Gastrocnemius medialis (tissue), 4 donors: ENCODE results near the gene GCG. TPM values are rescaled to one million over a fixed set of nuclear protein-coding genes. Genes with fewer than 3 reads are reported as not detected.
A peak's percentile ranks its signal among the peaks of the same experiment; 100 is the strongest.

ENCODE experiments used
- ATAC-seq, 2 donors: fragments of 150-250 bp; one replicate each; pipeline ENCODE4 v1.9.1; 2016
- DNase-seq, 2 donors: peaks; one replicate each; pipeline ENCODE4 v3.0.0-alpha.2; 2019
- H3K27ac ChIP-seq, 4 donors: fragments of 200-600 bp; sonication (generic); 1 replicate in 1 of 4; 2 replicates in 3 of 4; pipeline ENCODE4 v1.5.1; 2016 to 2018; ENCODE audit warnings: mild to moderate bottlenecking in 2 of 4, moderate library complexity in 1 of 4
- H3K27me3 ChIP-seq, 3 donors: fragments of 200-600 bp; sonication (generic) in 2 of 3; 1 replicate in 1 of 3; 2 replicates in 2 of 3; pipeline versions ENCODE4 v1.5.1 to v1.6.0; 2016 to 2019; ENCODE audit warnings: mild to moderate bottlenecking in 1 of 3, moderate library complexity in 1 of 3
- H3K36me3 ChIP-seq, 2 donors: fragments of 200-600 bp; sonication (generic) in 1 of 2; one replicate each; pipeline ENCODE4 v1.5.1; 2017 to 2018
- H3K4me1 ChIP-seq, 2 donors: fragments of 200-600 bp; sonication (generic) in 1 of 2; one replicate each; pipeline ENCODE4 v1.5.1; 2016 to 2017; ENCODE audit warnings: mild to moderate bottlenecking in 2 of 2
- H3K4me3 ChIP-seq, 4 donors: fragments of 200-600 bp; sonication (generic) in 3 of 4; 1 replicate in 1 of 4; 2 replicates in 3 of 4; pipeline ENCODE4 v1.5.1; 2016 to 2019; ENCODE audit warnings: mild to moderate bottlenecking in 2 of 4
- H3K9me3 ChIP-seq, 3 donors: fragments of 200-600 bp; sonication (generic) in 2 of 3; 1 replicate in 1 of 3; 2 replicates in 2 of 3; pipeline ENCODE4 v1.5.1; 2016 to 2019
- CTCF ChIP-seq, 5 experiments: fragments of 450-650 bp in 3 of 5; fragments of 200-600 bp in 2 of 5; sonication (generic) in 2 of 5; IDR thresholded peaks in 4 of 5; conservative IDR thresholded peaks in 1 of 5; 1 replicate in 4 of 5; 2 replicates in 1 of 5; pipeline ENCODE4 v1.5.1; 2016 to 2019; ENCODE audit warnings: antibody characterized with exemption in 5 of 5, mild to moderate bottlenecking in 3 of 5, moderate library complexity in 3 of 5
- POLR2A ChIP-seq, 2 donors: fragments of 450-650 bp; IDR thresholded peaks; one replicate each; pipeline ENCODE4 v1.6.1; 2017; ENCODE audit warnings: antibody characterized with exemption in 2 of 2, mild to moderate bottlenecking in 2 of 2, moderate library complexity in 2 of 2
- in situ Hi-C, 4 donors: fragments of 200-750 bp; cut with MboI; loops; one replicate each; pipeline versions ENCODE4 v1.15.0 to v1.8.0; 2017; ENCODE audit warnings: low sequenced_read_pairs in 4 of 4
- intact Hi-C: fragments of 100-400 bp; cut with DNase I; formaldehyde crosslinking; loops from one replicate; pipeline ENCODE4 v1.15.1; 2023; ENCODE audit warnings: low total_unique reads
- total RNA-seq, 4 donors: library from RNA; depleted of rRNA; stranded (reverse); fragments of >200 nt; gene quantifications; one replicate each; pipeline versions ENCODE4 v1.1.0 to v1.2.3, GENCODE V29; 2016

GCG gene
- total RNA-seq, 4 donors from 2014 or later: not detected

- TF ChIP-seq POLR2A (IDR thresholded peaks at IDR 0.05) (no peak), CTCF (IDR thresholded peaks at IDR 0.05 in 4 of 5, conservative IDR thresholded peaks at IDR 0.05 in 1 of 5) (no peak)
- Histone ChIP-seq H3K4me3 (no peak overlapping the region), H3K4me1 (no peaks in the 10 kb centered on the region), H3K9me3 (no peaks in the 10 kb centered on the region), H3K27ac (no peak overlapping the region), H3K27me3 (no peaks in the 10 kb centered on the region), H3K36me3 (no peaks in the 10 kb centered on the region)
- DNase-seq (no peak), ATAC-seq (no peak)
- in situ Hi-C loops (loop anchor here in 1 of 4 donors (10.0 kb wide), 1 partner anchor 135 kb away; no protein-coding TSS in a partner anchor), intact Hi-C loops (loop anchor here (10.0 kb wide), 1 partner anchor 135 kb away; no protein-coding TSS in a partner anchor)
Measured at GRCh38 chr2:162159446-162159845, 7.4 kb upstream of the GCG start.

GRCh38 chr2:162156149-162156548 lies 4.1 kb upstream of the GCG start:
- intact Hi-C loops: loop anchor here (10.0 kb wide), 1 partner anchor 139 kb away; no protein-coding TSS in a partner anchor
- TF ChIP-seq POLR2A (IDR thresholded peaks at IDR 0.05): no peak
- no peak for TF ChIP-seq CTCF (IDR thresholded peaks at IDR 0.05 in 4 of 5, conservative IDR thresholded peaks at IDR 0.05 in 1 of 5)
- no peaks in the 10 kb centered on the region for H3K9me3 ChIP-seq
- DNase-seq (no peak), ATAC-seq (no peak)
- no peaks in the 10 kb centered on the region for H3K4me1 ChIP-seq
- no peaks in the 10 kb centered on the region for H3K36me3 ChIP-seq
- no peaks in the 10 kb centered on the region for H3K27me3 ChIP-seq
- H3K27ac ChIP-seq: no peak overlapping the region
- H3K4me3 ChIP-seq: no peak overlapping the region
- in situ Hi-C loops: loop anchor here in 1 of 4 donors (10.0 kb wide), 1 partner anchor 139 kb away; no protein-coding TSS in a partner anchor

GRCh38 chr2:162155093-162155492 lies 3.0 kb upstream of the GCG start:
- intact Hi-C loops: loop anchor here (10.0 kb wide), 1 partner anchor 140 kb away; no protein-coding TSS in a partner anchor
- ATAC-seq: no peak

GRCh38 chr2:162153608-162154224 lies 1.7 kb upstream of the GCG start:
- Histone ChIP-seq H3K9me3 (no peaks in the 10 kb centered on the region), H3K4me3 (no peak overlapping the region), H3K4me1 (no peaks in the 10 kb centered on the region), H3K36me3 (no peaks in the 10 kb centered on the region), H3K27me3 (no peaks in the 10 kb centered on the region), H3K27ac (no peak overlapping the region)
- ATAC-seq: no peak
- in situ Hi-C loops: loop anchor here in 1 of 4 donors (10.0 kb wide), 1 partner anchor 141 kb away; no protein-coding TSS in a partner anchor
- DNase-seq: peak in 1 of 2 donors; percentile 6
- TF ChIP-seq CTCF (IDR thresholded peaks at IDR 0.05 in 4 of 5, conservative IDR thresholded peaks at IDR 0.05 in 1 of 5) (no peak), POLR2A (IDR thresholded peaks at IDR 0.05) (no peak)
- intact Hi-C loops: loop anchor here (10.0 kb wide), 1 partner anchor 141 kb away; no protein-coding TSS in a partner anchor

More at GRCh38 chr2:162155093-162155492, 3.0 kb upstream of the GCG start:
- no peak for DNase-seq
- no peak overlapping the region for H3K4me3 ChIP-seq
- H3K27me3 ChIP-seq: no peaks in the 10 kb centered on the region
- H3K27ac ChIP-seq: no peak overlapping the region
- TF ChIP-seq CTCF (IDR thresholded peaks at IDR 0.05 in 4 of 5, conservative IDR thresholded peaks at IDR 0.05 in 1 of 5) (no peak), POLR2A (IDR thresholded peaks at IDR 0.05) (no peak)
- no peaks in the 10 kb centered on the region for H3K9me3 ChIP-seq
- no peaks in the 10 kb centered on the region for H3K36me3 ChIP-seq
- in situ Hi-C loops: loop anchor here in 1 of 4 donors (10.0 kb wide), 1 partner anchor 140 kb away; no protein-coding TSS in a partner anchor
- H3K4me1 ChIP-seq: no peaks in the 10 kb centered on the region
